ENCODE data around the gene TASP1. TPM values are rescaled to one million over a fixed set of nuclear protein-coding genes. Genes with fewer than 3 reads are reported as not detected.

Gene TASP1
- total RNA-seq, 4 donors from 2014 or later = 11.6 to 15.7 (median 13.0) TPM

DNA sequence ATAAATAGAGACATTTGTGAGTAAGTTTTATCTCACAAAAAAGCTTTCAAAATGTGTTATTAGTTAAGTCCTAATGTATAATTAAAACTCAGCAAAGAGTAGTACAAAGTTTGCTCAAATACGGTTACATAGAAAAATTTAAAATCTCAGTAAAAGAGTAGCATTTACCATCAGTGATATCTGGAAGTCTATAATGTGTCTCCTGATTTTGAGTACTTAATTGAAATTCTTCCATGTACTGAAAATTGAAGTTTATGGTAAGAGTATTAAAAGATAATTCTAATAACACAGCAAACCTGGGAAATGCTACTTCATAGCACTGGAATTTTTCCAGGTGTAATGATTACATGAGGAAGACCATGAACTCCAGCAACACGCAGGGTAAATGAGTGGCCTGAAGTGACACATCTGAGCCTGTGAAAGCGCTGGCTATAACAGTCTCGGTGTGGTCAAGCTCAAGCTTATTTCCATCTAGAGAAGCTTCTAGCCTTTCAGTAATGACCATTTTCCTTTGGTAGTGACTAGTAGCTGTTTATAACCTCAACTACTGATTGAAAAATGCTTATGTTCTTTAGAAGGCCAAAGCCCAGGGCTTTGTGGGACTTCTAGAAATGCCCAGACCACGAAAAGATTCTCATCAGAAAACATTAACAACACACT lies 214.4 kb downstream of the TASP1 start:
- H3K27me3 ChIP-seq = no peaks in the 10 kb centered on the region
- no peaks in the 10 kb centered on the region for H3K9me3 ChIP-seq
- intact Hi-C loops (cut with DNase I) = no loop called here
- 97% methylated on average over 5 of the region's 5 CpGs for WGBS
- H3K4me1 ChIP-seq = peaks cover 0 to 22% (median 10%) of the 10 kb centered on the region in 4 donors
- no peak overlapping the region for H3K4me3 ChIP-seq
- no peak overlapping the region for H3K27ac ChIP-seq (replicated peaks in 1 of 4)
- peaks cover 0 to 4% (median 0%) of the 10 kb centered on the region in 4 donors for H3K36me3 ChIP-seq
- TF ChIP-seq EP300 (IDR thresholded peaks at IDR 0.05) = no peak
- no peak for TF ChIP-seq POLR2A (IDR thresholded peaks at IDR 0.05; ENCODE audit: low read depth)
- TF ChIP-seq POLR2AphosphoS5 (IDR thresholded peaks at IDR 0.05) = no peak
- TF ChIP-seq, protein P1, sequence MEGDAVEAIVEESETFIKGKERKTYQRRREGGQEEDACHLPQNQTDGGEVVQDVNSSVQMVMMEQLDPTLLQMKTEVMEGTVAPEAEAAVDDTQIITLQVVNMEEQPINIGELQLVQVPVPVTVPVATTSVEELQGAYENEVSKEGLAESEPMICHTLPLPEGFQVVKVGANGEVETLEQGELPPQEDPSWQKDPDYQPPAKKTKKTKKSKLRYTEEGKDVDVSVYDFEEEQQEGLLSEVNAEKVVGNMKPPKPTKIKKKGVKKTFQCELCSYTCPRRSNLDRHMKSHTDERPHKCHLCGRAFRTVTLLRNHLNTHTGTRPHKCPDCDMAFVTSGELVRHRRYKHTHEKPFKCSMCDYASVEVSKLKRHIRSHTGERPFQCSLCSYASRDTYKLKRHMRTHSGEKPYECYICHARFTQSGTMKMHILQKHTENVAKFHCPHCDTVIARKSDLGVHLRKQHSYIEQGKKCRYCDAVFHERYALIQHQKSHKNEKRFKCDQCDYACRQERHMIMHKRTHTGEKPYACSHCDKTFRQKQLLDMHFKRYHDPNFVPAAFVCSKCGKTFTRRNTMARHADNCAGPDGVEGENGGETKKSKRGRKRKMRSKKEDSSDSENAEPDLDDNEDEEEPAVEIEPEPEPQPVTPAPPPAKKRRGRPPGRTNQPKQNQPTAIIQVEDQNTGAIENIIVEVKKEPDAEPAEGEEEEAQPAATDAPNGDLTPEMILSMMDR (IDR thresholded peaks at IDR 0.05) = no peak
- no peak for DNase-seq (ENCODE audit: extremely low spot score)

- intact Hi-C loops (cut with DNase I) = no loop called here
- H3K27ac ChIP-seq (replicated peaks in 1 of 4) = no peak overlapping the region
- H3K27me3 ChIP-seq = no peaks in the 10 kb centered on the region
- WGBS = 91% methylated on average over 4 of the region's 4 CpGs
- H3K36me3 ChIP-seq = no peaks in the 10 kb centered on the region
- TF ChIP-seq POLR2A (IDR thresholded peaks at IDR 0.05; ENCODE audit: low read depth) = no peak
- TF ChIP-seq, protein P1 (IDR thresholded peaks at IDR 0.05) = no peak
- no peaks in the 10 kb centered on the region for H3K9me3 ChIP-seq
- peaks cover 0 to 22% (median 10%) of the 10 kb centered on the region in 4 donors for H3K4me1 ChIP-seq
- H3K4me3 ChIP-seq = no peak overlapping the region
- no peak for DNase-seq (ENCODE audit: extremely low spot score)
Observed at GRCh38 chr20:13423472-13424173, 215.1 kb downstream of the TASP1 start.

DNA sequence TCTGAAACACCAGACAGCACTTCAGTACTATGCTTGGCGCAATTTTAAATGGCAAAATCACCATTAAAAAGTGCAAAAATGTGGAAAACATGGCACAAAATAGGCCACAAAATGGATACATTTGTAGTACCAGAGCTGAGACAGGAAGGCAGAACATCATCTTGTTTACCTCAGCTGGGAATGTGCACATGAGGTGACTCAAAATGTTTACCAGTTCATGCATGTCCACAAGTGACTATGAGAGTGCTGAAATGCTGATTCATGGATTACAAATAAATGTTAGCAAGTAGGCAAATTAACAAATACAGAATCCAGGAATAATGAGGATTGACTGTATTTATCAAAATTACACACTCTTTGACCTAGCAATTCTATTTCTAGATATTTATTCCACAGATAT lies 216.1 kb downstream of the TASP1 start:
- Histone ChIP-seq H3K4me1 (peaks cover 0 to 20% (median 10%) of the 10 kb centered on the region in 4 donors), H3K27ac (replicated peaks in 1 of 4) (no peak overlapping the region), H3K36me3 (no peaks in the 10 kb centered on the region), H3K27me3 (no peaks in the 10 kb centered on the region), H3K4me3 (no peak overlapping the region), H3K9me3 (no peaks in the 10 kb centered on the region)
- TF ChIP-seq POLR2A (IDR thresholded peaks at IDR 0.05; ENCODE audit: low read depth) (no peak), POLR2AphosphoS5 (IDR thresholded peaks at IDR 0.05) (no peak), EP300 (IDR thresholded peaks at IDR 0.05) (no peak)
- TF ChIP-seq, protein P1 (IDR thresholded peaks at IDR 0.05) = no peak
- 100% methylated on average over 1 of the region's 1 CpG for WGBS
- no peak for DNase-seq (ENCODE audit: extremely low spot score)
- intact Hi-C loops (cut with DNase I) = no loop called here

DNA sequence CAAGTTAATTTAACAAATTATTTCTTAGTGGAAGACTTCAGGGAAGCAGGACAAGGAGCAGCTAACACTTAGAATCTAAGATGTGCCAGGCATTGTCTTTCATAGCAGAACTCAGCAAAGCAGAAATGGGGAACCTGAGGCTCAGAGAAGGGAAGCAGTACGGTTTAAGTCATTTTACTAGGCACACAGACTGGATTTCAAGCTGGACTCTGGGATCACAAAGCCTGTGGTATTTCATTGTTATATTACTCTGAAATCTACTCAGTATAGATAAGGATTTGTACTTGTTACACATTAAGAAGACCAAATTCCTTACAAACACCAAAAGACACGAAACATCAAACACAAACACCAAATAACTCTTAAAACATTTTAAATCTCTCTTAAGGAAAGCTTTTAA lies 218.1 kb downstream of the TASP1 start:
- no peaks in the 10 kb centered on the region for H3K9me3 ChIP-seq
- no peaks in the 10 kb centered on the region for H3K27me3 ChIP-seq
- peaks cover 0 to 4% (median 0%) of the 10 kb centered on the region in 4 donors for H3K36me3 ChIP-seq
- intact Hi-C loops (cut with DNase I) = no loop called here
- DNase-seq (ENCODE audit: extremely low spot score) = no peak
- H3K27ac ChIP-seq (replicated peaks in 1 of 4) = no peak overlapping the region
- 90% methylated on average over 2 of the region's 2 CpGs for WGBS
- peaks cover 0 to 12% (median 2%) of the 10 kb centered on the region in 4 donors for H3K4me1 ChIP-seq
- no peak overlapping the region for H3K4me3 ChIP-seq
- no peak for TF ChIP-seq EP300 (IDR thresholded peaks at IDR 0.05)
- TF ChIP-seq, protein P1 (IDR thresholded peaks at IDR 0.05) = no peak

Data from esophagus muscularis mucosa (tissue), 4 donors.